ENCODE results near the gene ZNF654. TPM values are rescaled to one million over a fixed set of nuclear protein-coding genes. Genes with fewer than 3 reads are reported as not detected.

Gene ZNF654
- total and polyA plus RNA-seq, 9 of the 15 experiments (the other 6 are each of a cell fraction or from before 2014, with no cell fraction given) = 2.4 to 8.6 (median 5.1) TPM

DNA sequence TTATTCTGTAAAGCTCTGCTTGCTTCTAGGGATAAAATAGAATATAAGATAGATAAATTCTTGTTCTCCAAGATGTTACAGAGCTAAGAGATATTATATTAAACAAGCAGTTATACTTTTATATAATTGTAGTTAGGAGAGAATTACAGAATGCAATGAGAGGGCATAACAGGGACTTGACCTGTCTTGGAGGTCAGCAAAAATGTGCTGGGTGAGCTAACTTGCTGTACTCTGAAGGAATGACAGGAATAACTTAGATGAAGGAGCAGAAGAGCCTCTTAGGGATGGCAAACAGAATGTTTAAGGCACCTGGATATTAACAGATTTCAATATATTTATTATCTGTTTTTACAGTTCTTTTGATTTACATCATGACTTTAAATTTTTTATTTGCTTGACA lies 33.2 kb downstream of the ZNF654 start:
- POLR2A ChIA-PET = no interaction called here

More for the DNA sequence above, 33.2 kb downstream of the ZNF654 start:
- Histone ChIP-seq H3K4me1 (replicated peaks in 1 of 2; ENCODE audit: control insufficient read depth in 2 of 2, insufficient read depth in 2 of 2, low read length in 2 of 2) (no peaks in the 10 kb centered on the region), H3K4me2 (ENCODE audit: insufficient read depth, low read length) (no peak overlapping the region), H4K20me1 (replicated peaks; ENCODE audit: control insufficient read depth, insufficient read depth, low read length) (no peaks in the 10 kb centered on the region), H3K9me3 (replicated peaks; ENCODE audit: control insufficient read depth, insufficient read depth, low read depth, low read length) (peaks cover 7% of the 10 kb centered on the region), H3K27me3 (ENCODE audit: control insufficient read depth in 2 of 2, insufficient read depth in 2 of 2, low read length in 2 of 2) (no peaks in the 10 kb centered on the region), H3K36me3 (ENCODE audit: control insufficient read depth, insufficient read depth, low read length) (peaks cover 40% of the 10 kb centered on the region; the same call in 2 of the 3 replicates), H2AFZ (ENCODE audit: low read depth, low read length) (no peak overlapping the region), H3K79me2 (ENCODE audit: control insufficient read depth, insufficient read depth, low read length) (peaks cover 12% of the 10 kb centered on the region; the same call in 1 of the 3 replicates), H3K4me3 (no peak overlapping the region), H3K9me1 (ENCODE audit: control insufficient read depth, insufficient read depth, low read length) (no peaks in the 10 kb centered on the region), H3K27ac (ENCODE audit: extremely low read depth, low read depth, low read length) (no peak overlapping the region), H3K9ac (ENCODE audit: insufficient read depth in 1 of 2, low read depth in 2 of 2, low read length in 2 of 2) (no peak overlapping the region)
- TF ChIP-seq TEAD1 (CRISPR knock-in tag; IDR thresholded peaks at IDR 0.05) (no peak), COPS2 (conservative IDR thresholded peaks at IDR 0.05) (no peak), STAT6 (CRISPR knock-in tag; IDR thresholded peaks at IDR 0.05) (no peak), SMAD2 (IDR thresholded peaks at IDR 0.05; ENCODE audit: low read depth, low read length) (no peak), ZNF75A (CRISPR knock-in tag; IDR thresholded peaks at IDR 0.05) (no peak), FOS (IDR thresholded peaks at IDR 0.05; ENCODE audit: extremely low read depth, insufficient read length) (no peak), ZNF212 (CRISPR knock-in tag; IDR thresholded peaks at IDR 0.05) (no peak), CREB5 (CRISPR knock-in tag; IDR thresholded peaks at IDR 0.05) (no peak), RB1 (IDR thresholded peaks at IDR 0.05; ENCODE audit: low read depth) (no peak), SMAD4 (CRISPR knock-in tag; conservative IDR thresholded peaks at IDR 0.05) (no peak), SMARCE1 (IDR thresholded peaks at IDR 0.05) (no peak)
- TF ChIP-seq, protein P1, sequence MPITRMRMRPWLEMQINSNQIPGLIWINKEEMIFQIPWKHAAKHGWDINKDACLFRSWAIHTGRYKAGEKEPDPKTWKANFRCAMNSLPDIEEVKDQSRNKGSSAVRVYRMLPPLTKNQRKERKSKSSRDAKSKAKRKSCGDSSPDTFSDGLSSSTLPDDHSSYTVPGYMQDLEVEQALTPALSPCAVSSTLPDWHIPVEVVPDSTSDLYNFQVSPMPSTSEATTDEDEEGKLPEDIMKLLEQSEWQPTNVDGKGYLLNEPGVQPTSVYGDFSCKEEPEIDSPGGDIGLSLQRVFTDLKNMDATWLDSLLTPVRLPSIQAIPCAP (CRISPR knock-in tag; IDR thresholded peaks at IDR 0.05; ENCODE audit: borderline replicate concordance) = no peak
- FAIRE-seq = no peak
- DNase-seq (ENCODE audit: extremely low read depth in 1 of 4, low spot score in 3 of 4) = no peak
- intact Hi-C loops (cut with micrococcal nuclease) (no loop called here), in situ Hi-C loops (cut with MboI) (no loop called here)
- ATAC-seq = no peak
- CTCF ChIA-PET (ENCODE audit: low intra/inter-chr PET ratio) = no interaction called here
- no TSS peak for BruUV-seq (replicated peaks)

All from K562 (cell line).